NCI-H2081 (cell line): ENCODE data around the gene TGFBR3L.
"Not testable (repeated sequence)": the region's sequence is repeated elsewhere in the genome, so short reads cannot be mapped to it uniquely, and the experiment has no call there.

Source experiments
- DNase-seq, 2 experiments: peaks; one replicate each; lab custom pipeline; 2025; lab: John Stamatoyannopoulos, UW

TGFBR3L gene

GRCh38 chr19:7959211-7959610, 44.6 kb downstream of the TGFBR3L start:
- no peak for DNase-seq

DNA sequence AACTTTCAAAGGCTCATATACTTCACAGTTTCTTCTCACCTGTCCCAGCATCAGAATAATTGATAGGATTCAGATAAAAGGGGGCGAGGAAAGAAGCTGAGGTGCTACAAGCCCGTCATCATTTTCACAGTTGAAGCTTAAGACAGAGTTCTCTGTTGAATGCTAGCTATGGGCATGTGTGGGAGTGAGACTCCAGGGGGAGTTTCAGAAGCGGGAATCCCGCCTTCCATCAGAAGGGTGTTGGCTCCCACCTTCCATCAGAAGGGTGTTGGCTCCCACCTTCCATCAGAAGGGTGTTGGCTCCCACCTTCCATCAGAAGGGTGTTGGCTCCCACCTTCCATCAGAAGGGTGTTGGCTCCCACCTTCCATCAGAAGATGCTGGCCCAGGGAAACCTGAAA, 46.5 kb downstream of the TGFBR3L start:
- not testable (repeated sequence) for DNase-seq

GRCh38 chr19:7961920-7962626, 47.4 kb downstream of the TGFBR3L start:
- DNase-seq = no peak

GRCh38 chr19:7962644-7963268, 48.1 kb downstream of the TGFBR3L start:
- DNase-seq = no peak

- no peak for DNase-seq
Measured at GRCh38 chr19:7963566-7963965, 48.9 kb downstream of the TGFBR3L start.

- DNase-seq = no peak
Measured at GRCh38 chr19:7965259-7965841, 50.7 kb downstream of the TGFBR3L start.

GRCh38 chr19:7965921-7966665, 51.5 kb downstream of the TGFBR3L start:
- no peak for DNase-seq

GRCh38 chr19:7968008-7968795, 53.6 kb downstream of the TGFBR3L start:
- no peak for DNase-seq
